Measurements from ENCODE around the gene RSL24D1. TPM values are rescaled to one million over a fixed set of nuclear protein-coding genes. Genes with fewer than 3 reads are reported as not detected.

RSL24D1 gene
- total and polyA plus RNA-seq, 9 of the 15 experiments (the other 6 are each of a cell fraction or from before 2014, with no cell fraction given): 133 to 324 (median 223) TPM

GRCh38 chr15:55133972-55134371 is 62.8 kb downstream of the RSL24D1 start:
- POLR2A ChIA-PET: no interaction called here
- CTCF ChIA-PET (ENCODE audit: low intra/inter-chr PET ratio): no interaction called here

More at GRCh38 chr15:55133972-55134371, 62.8 kb downstream of the RSL24D1 start:
- FAIRE-seq (no peak), DNase-seq (ENCODE audit: extremely low read depth in 1 of 4, low spot score in 3 of 4) (no peak), ATAC-seq (no peak)
- no peaks in the 10 kb centered on the region for H3K79me2 ChIP-seq (ENCODE audit: control insufficient read depth, insufficient read depth, low read length)
- intact Hi-C loops (cut with micrococcal nuclease): no loop called here
- H3K4me3 ChIP-seq: no peak overlapping the region
- H3K36me3 ChIP-seq (ENCODE audit: control insufficient read depth, insufficient read depth, low read length): no peaks in the 10 kb centered on the region
- H3K9me3 ChIP-seq (replicated peaks; ENCODE audit: control insufficient read depth, insufficient read depth, low read depth, low read length): no peaks in the 10 kb centered on the region
- TF ChIP-seq CREM (IDR thresholded peaks at IDR 0.05; ENCODE audit: low read depth): no peak
- TF ChIP-seq BRD4 (IDR thresholded peaks at IDR 0.05): no peak
- TF ChIP-seq IRF9 (tag; IDR thresholded peaks at IDR 0.05): no peak
- no peak for TF ChIP-seq IFI16 (CRISPR knock-in tag; IDR thresholded peaks at IDR 0.05)
- no peak for TF ChIP-seq BRF2 (IDR thresholded peaks at IDR 0.05; ENCODE audit: borderline replicate concordance, insufficient read depth, insufficient read length)
- TF ChIP-seq POLR2G (IDR thresholded peaks at IDR 0.05; ENCODE audit: low read depth, low read length): no peak
- no peak for TF ChIP-seq ELF2 (CRISPR knock-in tag; IDR thresholded peaks at IDR 0.05)
- TF ChIP-seq DPF2 (IDR thresholded peaks at IDR 0.05): no peak
- no peak for TF ChIP-seq KDM1A (IDR thresholded peaks at IDR 0.05)
- TF ChIP-seq ZNF586 (CRISPR knock-in tag; conservative IDR thresholded peaks at IDR 0.05): no peak
- TF ChIP-seq TCF3 (CRISPR knock-in tag; IDR thresholded peaks at IDR 0.05): no peak
- no peak for TF ChIP-seq OTX1 (CRISPR knock-in tag; IDR thresholded peaks at IDR 0.05)
- TF ChIP-seq ZNF277 (CRISPR knock-in tag; IDR thresholded peaks at IDR 0.05; ENCODE audit: borderline replicate concordance): no peak
- TF ChIP-seq KLF10 (CRISPR knock-in tag; IDR thresholded peaks at IDR 0.05): no peak
- TF ChIP-seq KAT8 (IDR thresholded peaks at IDR 0.05; ENCODE audit: low read depth): no peak
- no peak for TF ChIP-seq KLF6 (CRISPR knock-in tag; IDR thresholded peaks at IDR 0.05; ENCODE audit: borderline replicate concordance)
- TF ChIP-seq, protein P1, sequence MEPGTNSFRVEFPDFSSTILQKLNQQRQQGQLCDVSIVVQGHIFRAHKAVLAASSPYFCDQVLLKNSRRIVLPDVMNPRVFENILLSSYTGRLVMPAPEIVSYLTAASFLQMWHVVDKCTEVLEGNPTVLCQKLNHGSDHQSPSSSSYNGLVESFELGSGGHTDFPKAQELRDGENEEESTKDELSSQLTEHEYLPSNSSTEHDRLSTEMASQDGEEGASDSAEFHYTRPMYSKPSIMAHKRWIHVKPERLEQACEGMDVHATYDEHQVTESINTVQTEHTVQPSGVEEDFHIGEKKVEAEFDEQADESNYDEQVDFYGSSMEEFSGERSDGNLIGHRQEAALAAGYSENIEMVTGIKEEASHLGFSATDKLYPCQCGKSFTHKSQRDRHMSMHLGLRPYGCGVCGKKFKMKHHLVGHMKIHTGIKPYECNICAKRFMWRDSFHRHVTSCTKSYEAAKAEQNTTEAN (CRISPR knock-in tag; IDR thresholded peaks at IDR 0.05): no peak
- TF ChIP-seq ELF4 (CRISPR knock-in tag; IDR thresholded peaks at IDR 0.05): no peak
- no peak for TF ChIP-seq ZNF197 (CRISPR knock-in tag; IDR thresholded peaks at IDR 0.05; ENCODE audit: low read depth)
- no peak for TF ChIP-seq GATA2 (CRISPR knock-in tag; IDR thresholded peaks at IDR 0.05)
- no peak overlapping the region for H3K4me2 ChIP-seq (ENCODE audit: insufficient read depth, low read length)
- no peaks in the 10 kb centered on the region for H3K27me3 ChIP-seq (ENCODE audit: control insufficient read depth in 2 of 2, insufficient read depth in 2 of 2, low read length in 2 of 2)
- no peak overlapping the region for H3K9ac ChIP-seq (ENCODE audit: insufficient read depth in 1 of 2, low read depth in 2 of 2, low read length in 2 of 2)
- in situ Hi-C loops (cut with MboI): no loop called here
- H3K27ac ChIP-seq (ENCODE audit: extremely low read depth, low read depth, low read length): no peak overlapping the region
- H3K9me1 ChIP-seq (ENCODE audit: control insufficient read depth, insufficient read depth, low read length): no peaks in the 10 kb centered on the region
- H3K4me1 ChIP-seq (replicated peaks in 1 of 2; ENCODE audit: control insufficient read depth in 2 of 2, insufficient read depth in 2 of 2, low read length in 2 of 2): no peaks in the 10 kb centered on the region
- WGBS (ENCODE audit: insufficient coverage, low coverage, missing lambda C conversion rate): 0% methylated on average over 2 of the region's 2 CpGs
- H2AFZ ChIP-seq (ENCODE audit: low read depth, low read length): no peak overlapping the region
- no peaks in the 10 kb centered on the region for H4K20me1 ChIP-seq (replicated peaks; ENCODE audit: control insufficient read depth, insufficient read depth, low read length)
- BruUV-seq (replicated peaks): no TSS peak

Data from K562 (cell line).